A673 (cell line): Measurements from ENCODE around the gene JAKMIP1.

Source experiments
- EZH2 ChIP-seq: fragments of 200-600 bp; sonication (generic); IDR thresholded peaks from 2 replicates; pipeline ENCODE4 v1.6.1; 2017; ENCODE audit warnings: borderline replicate concordance, low read depth, mild to moderate bottlenecking, mixed read lengths, antibody characterized with exemption, low read length; ENCODE audit not compliant: poor library complexity, severe bottlenecking
- TF ChIP-seq, protein P1 (sequence below): fragments of 300-800, 200-600 bp; sonication (generic); conservative IDR thresholded peaks from 2 replicates; pipeline ENCODE4 v1.5.1; 2017; ENCODE audit warnings: low read depth, mild to moderate bottlenecking, antibody characterized with exemption, low read length, moderate library complexity, mixed read lengths

DNA sequence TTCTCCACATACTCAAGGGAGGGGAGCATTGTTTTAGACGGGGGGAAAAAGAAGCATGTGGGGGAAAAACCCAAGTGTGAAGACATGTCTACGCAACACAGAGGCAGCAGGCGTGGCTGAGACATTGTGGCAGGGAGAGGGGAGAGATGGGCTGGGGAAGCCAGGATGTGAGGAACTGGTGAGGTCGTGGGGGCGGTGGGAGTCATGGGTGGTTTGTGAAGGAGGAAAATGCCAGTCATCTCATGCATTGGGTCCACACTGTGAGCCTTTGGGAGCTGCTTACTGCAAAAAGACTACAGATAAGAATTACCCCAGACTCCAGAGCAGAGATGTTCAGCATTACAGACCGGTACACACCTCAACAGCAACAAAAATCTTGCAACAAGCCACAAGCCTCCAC is 2.1 kb downstream of the JAKMIP1 start:
- TF ChIP-seq, protein P1, sequence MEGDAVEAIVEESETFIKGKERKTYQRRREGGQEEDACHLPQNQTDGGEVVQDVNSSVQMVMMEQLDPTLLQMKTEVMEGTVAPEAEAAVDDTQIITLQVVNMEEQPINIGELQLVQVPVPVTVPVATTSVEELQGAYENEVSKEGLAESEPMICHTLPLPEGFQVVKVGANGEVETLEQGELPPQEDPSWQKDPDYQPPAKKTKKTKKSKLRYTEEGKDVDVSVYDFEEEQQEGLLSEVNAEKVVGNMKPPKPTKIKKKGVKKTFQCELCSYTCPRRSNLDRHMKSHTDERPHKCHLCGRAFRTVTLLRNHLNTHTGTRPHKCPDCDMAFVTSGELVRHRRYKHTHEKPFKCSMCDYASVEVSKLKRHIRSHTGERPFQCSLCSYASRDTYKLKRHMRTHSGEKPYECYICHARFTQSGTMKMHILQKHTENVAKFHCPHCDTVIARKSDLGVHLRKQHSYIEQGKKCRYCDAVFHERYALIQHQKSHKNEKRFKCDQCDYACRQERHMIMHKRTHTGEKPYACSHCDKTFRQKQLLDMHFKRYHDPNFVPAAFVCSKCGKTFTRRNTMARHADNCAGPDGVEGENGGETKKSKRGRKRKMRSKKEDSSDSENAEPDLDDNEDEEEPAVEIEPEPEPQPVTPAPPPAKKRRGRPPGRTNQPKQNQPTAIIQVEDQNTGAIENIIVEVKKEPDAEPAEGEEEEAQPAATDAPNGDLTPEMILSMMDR: no peak
- TF ChIP-seq EZH2: no peak
